Bronchus fibroblast of lung (primary cell): ENCODE measurements around the gene FGA. TPM values are rescaled to one million over a fixed set of nuclear protein-coding genes. Genes with fewer than 3 reads are reported as not detected.

Source experiments
- total RNA-seq: library from RNA; depleted of rRNA; stranded (reverse); fragments of >200 nt; gene quantifications from 2 replicates; pipeline ENCODE4 v1.2.3, GENCODE V29; 2015

Gene FGA
- not detected in 2 replicates for total RNA-seq

DNA sequence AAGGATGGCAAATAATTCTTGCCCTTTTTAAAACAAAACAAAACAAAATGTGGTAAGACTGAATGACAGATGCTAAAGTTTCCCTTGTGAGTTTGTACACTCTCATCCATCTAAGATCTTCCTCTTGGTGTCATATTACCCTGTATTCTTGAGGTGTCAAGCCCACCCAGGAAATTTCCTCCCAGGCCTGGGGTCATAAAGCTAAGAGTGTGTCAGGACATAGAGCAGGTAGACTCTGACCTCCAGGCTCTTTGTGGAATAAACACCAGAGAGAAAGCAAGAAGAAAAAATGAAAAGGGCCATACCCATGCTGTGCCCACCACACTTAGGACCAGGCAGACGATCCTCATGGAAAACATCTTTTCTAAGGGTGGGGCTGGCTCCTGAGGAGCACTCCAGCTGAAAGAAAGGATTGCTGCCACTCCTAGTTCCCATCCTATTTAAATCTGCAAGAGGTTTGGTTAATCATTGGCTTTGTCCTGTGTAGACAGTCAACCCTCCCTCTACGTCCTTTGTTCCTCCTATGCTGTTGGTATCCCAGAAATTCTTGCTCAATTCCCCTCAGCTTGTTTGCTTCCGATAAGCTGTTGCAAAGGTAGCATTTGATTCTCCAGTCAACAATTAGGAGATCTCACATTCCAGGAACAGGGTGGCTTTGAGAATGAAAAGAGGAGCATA is at the start of gene FGA:
Gene FGA (minus strand): TSS at position 414 of the 678 bp plus-strand sequence. CDS start 55 bp downstream, at position 359.

DNA sequence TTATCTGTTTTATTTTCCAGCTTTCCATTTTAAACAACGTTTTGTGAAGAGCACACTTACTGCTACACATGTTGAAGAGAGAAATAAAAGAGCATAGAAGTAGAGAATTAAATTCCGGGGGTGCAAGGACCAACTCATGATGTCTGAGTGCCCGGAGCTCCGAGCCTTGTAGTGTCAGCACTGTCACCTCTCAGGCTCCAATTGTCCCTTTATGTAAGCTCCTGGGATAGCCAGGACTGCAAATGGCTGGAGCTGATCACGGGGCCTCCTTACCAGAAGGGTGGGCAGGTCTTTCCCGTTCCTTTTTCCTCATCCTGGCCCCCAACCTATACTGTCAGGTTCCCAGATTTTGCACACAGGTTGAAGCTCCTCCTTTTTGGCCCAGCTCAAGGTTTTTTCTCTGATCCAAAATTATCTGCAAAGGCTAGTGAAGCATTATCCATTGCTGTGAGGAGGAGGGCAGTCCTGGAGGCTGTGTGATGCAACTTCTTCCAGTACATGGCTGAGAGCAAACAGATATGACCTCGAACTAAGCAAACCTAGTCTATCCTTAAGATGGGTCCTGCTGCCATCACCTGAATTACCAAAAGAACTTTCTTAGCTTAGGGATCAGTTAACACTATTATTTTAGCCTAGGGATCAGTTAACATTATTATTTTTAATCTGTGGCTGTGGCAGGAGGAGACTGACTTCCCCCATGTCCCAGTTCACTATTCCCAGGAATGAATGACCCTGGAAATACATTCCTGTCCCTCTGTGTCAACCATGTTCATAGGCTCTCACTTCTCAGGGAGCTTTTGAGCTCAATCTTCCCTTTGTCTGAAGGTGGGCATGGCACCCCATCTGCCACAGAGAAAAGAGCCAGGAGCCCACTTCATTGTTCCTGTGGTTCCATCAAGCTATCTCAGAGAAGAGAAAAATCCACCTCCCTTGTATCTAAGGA is 22.2 kb upstream of the FGA start, which contains the start of gene FGG:
Gene FGG (minus strand): TSS at position 185 of the 943 bp plus-strand sequence. CDS start 47 bp downstream, at position 138.

GRCh38 chr4:154562697-154563254 is 27.8 kb downstream of the FGA start, which contains the start of gene FGB:
Gene FGB (plus strand): TSS chr4:154563011. CDS start chr4:154563019, 8 bp downstream.

DNA sequence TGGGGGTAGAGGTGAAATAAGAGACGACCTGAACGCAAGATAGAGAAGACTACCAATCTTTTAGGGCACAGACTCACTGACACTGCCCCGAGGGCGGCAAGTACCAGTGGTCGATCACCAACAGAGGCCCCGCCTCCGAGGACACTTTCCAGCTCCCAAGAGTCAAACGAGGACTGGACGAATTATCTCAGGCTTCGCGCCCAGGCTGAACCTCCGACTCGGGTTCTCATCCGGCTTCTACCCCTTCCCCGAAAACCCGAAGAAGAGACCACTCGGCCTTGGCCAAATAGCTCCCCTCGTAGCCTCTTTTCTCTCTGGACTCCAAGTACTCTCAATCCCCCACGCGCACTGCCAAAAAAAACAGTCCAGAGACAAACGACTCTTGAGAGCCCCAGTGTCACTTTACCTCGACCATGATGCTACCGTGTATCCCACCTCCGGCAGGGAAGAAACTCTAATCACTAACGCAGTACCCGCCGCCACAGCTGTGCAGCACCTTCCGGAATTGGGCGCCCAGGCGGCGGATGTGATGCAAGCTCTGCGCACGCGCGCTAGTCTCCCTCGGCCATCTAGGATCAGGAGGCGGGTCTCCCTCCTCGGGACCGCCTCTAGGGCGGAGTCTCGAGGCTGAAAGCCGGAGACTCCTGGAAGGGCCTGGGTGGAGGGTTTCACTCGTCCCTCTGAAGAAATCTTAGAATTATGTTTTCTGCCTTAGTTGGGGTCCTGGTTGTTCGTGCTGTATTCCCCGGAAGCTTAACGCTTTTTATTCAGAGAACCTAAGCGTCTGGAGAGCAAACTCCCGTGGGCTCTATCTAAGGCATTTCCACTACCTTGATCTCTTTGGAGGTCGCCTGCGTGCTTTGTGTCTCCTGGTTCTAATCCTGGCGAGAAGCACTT is 40.4 kb downstream of the FGA start, which contains the start of gene PLRG1:
Gene PLRG1 (minus strand): TSS at position 507 of the 897 bp plus-strand sequence. CDS start 92 bp downstream, at position 415.

Other genes starting within 250 kb of the FGA start
- under 0.01 TPM in 1 of 2 replicates, not detected in the other for gene DCHS2, start 98.9 kb downstream of the FGA start, total RNA-seq
- 39.2 and 49.8 TPM in 2 replicates for gene PLRG1, start 40.3 kb downstream of the FGA start, total RNA-seq
- not detected in 2 replicates for gene FGB, start 27.7 kb downstream of the FGA start, total RNA-seq
- gene FGG, start 21.9 kb upstream of the FGA start, total RNA-seq: not detected in 2 replicates
- under 0.01 and 0.34 TPM in 2 replicates for gene LRAT, start 153.3 kb upstream of the FGA start, total RNA-seq
- not detected in 2 replicates for gene RBM46, start 190.5 kb upstream of the FGA start, total RNA-seq